GM21360 (cell line): ENCODE results near the gene B3GNT4.
"Not testable (repeated sequence)": the region's sequence is repeated elsewhere in the genome, so short reads cannot be mapped to it uniquely, and the experiment has no call there.

Experiments used
- ATAC-seq: cut with Tn5 transposase; IDR thresholded peaks from one replicate; pipeline ENCODE4 v1.9.1; 2021; ENCODE audit warnings: mild to moderate bottlenecking, moderate library complexity; ENCODE audit not compliant: unreplicated experiment

The B3GNT4 gene

GRCh38 chr12:122203301-122204166, at the start of gene B3GNT4:
Gene B3GNT4 (plus strand): TSS chr12:122203709. CDS start chr12:122204619, 910 bp downstream.
- no peak for ATAC-seq

GRCh38 chr12:122155705-122156104, 47.8 kb upstream of the B3GNT4 start:
- ATAC-seq, result no peak

GRCh38 chr12:122158700-122159285, 44.7 kb upstream of the B3GNT4 start:
- no peak for ATAC-seq

- ATAC-seq, result no peak
Measured at GRCh38 chr12:122159882-122160281, 43.6 kb upstream of the B3GNT4 start.

GRCh38 chr12:122160761-122161160, 42.7 kb upstream of the B3GNT4 start:
- ATAC-seq, result no peak

- no peak for ATAC-seq
Measured at GRCh38 chr12:122161682-122162081, 41.8 kb upstream of the B3GNT4 start.

GRCh38 chr12:122162976-122163375, 40.5 kb upstream of the B3GNT4 start:
- ATAC-seq, result no peak

GRCh38 chr12:122166422-122167349, 36.8 kb upstream of the B3GNT4 start:
- no peak for ATAC-seq

GRCh38 chr12:122167356-122167925, 36.1 kb upstream of the B3GNT4 start:
- no peak for ATAC-seq

GRCh38 chr12:122168492-122168891, 35.0 kb upstream of the B3GNT4 start:
- no peak for ATAC-seq

GRCh38 chr12:122171399-122171798, 32.1 kb upstream of the B3GNT4 start:
- no peak for ATAC-seq

GRCh38 chr12:122172262-122172939, 31.1 kb upstream of the B3GNT4 start:
- ATAC-seq, result no peak

GRCh38 chr12:122174155-122174845, 29.2 kb upstream of the B3GNT4 start, which contains the start of gene IL31:
Gene IL31 (minus strand): TSS chr12:122174221. CDS start chr12:122174172, 49 bp downstream.
- ATAC-seq, result no peak

GRCh38 chr12:122176473-122176872, 27.0 kb upstream of the B3GNT4 start:
- ATAC-seq, result not testable (repeated sequence)

- no peak for ATAC-seq
Measured at GRCh38 chr12:122182887-122183587, 20.5 kb upstream of the B3GNT4 start, which contains the start of gene LRRC43. Gene LRRC43 (plus strand): TSS chr12:122183123. CDS start chr12:122183145, 22 bp downstream.

GRCh38 chr12:122183588-122183940, 19.9 kb upstream of the B3GNT4 start:
- ATAC-seq, result no peak

- ATAC-seq, result no peak
Measured at GRCh38 chr12:122184517-122184916, 19.0 kb upstream of the B3GNT4 start.

- no peak for ATAC-seq
Measured at GRCh38 chr12:122185079-122185478, 18.4 kb upstream of the B3GNT4 start.

GRCh38 chr12:122185494-122186082, 17.9 kb upstream of the B3GNT4 start:
- no peak for ATAC-seq
